Stimulated activated CD4-positive, alpha-beta T cell treated with anti-CD3 and anti-CD28 coated beads, Interleukin-1b, Interleukin-23, amount 100 ng/mL, for 24 hours (primary cell): ENCODE data around the gene LRRC52.

Experiments used
- DNase-seq, 4 experiments: peaks; one replicate each; pipeline ENCODE4 v3.0.0-alpha.2; 2020; ENCODE audit warnings: low read depth in 4 of 4, low spot score in 1 of 4

Gene LRRC52

GRCh38 chr1:165543532-165544438, at the start of gene LRRC52:
LRRC52 (plus strand) TSS chr1:165544000; CDS start chr1:165544297, 297 bp downstream.
- DNase-seq: no peak

- no peak for DNase-seq
Observed at GRCh38 chr1:165494949-165495857, 48.6 kb upstream of the LRRC52 start.

GRCh38 chr1:165495858-165496205, 48.0 kb upstream of the LRRC52 start:
- DNase-seq: no peak

GRCh38 chr1:165496501-165496900, 47.3 kb upstream of the LRRC52 start:
- no peak for DNase-seq

- DNase-seq: no peak
Observed at GRCh38 chr1:165497069-165498013, 46.5 kb upstream of the LRRC52 start.

- DNase-seq: no peak
Observed at GRCh38 chr1:165501330-165501969, 42.4 kb upstream of the LRRC52 start.

- DNase-seq: no peak
Observed at GRCh38 chr1:165501970-165502348, 41.8 kb upstream of the LRRC52 start.

DNA sequence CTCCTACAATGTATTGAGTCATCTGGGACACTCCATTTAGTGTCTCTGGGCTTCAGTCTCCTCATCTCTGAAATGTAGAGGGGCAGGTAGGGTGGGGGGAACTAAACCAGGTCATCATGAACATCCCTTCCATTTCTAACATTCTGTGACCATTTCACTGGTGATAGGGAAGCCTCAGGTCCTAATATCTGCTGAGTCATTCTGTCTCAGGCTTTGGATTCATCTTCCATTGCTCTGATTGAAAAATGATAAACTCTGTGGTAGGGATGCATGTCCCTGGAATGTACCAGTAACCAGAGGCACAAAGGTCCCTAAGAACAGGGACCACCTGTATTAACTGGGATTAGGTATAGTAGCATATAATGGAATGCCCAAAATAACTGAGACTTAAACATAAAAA, 36.2 kb upstream of the LRRC52 start:
- DNase-seq: no peak

DNA sequence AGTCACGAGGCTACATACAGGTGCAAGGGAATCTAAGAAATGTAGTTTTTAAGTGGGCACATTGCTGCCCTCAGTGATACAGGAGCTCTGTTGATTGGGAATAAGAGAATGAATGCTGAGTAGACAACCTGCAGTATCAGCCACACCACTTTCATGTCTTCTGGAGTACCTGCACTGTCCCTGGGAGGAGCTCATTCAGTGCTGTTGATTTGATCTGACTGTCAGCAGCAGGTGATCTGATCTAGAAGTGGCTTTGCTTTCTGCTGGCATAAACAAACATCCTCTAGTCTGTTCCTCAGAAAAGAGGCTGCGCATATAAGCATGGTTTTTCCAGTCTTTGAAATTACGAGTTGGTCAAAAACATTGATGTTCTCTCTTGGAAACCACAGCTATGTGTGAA, 35.5 kb upstream of the LRRC52 start:
- no peak for DNase-seq

GRCh38 chr1:165512816-165513215, 31.0 kb upstream of the LRRC52 start:
- no peak for DNase-seq

GRCh38 chr1:165516469-165516868, 27.3 kb upstream of the LRRC52 start:
- no peak for DNase-seq

DNA sequence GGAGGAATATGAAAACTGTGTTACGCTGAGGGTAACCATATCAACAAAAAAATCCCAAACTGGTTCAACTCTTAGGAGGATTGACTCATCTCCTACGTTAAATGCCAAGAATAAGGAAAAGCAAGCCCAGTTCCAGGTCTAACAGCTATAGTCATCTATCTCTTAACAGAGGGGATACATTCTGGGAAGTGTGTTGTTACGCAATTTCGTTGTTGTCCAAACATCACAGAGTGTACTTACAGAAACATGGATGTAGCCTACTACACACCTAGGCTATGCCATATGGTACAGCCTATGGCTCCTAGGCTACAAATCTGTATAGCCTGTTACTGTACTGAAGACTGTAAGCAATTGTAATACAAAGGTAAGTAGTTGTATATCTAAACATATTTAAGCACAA, 23.2 kb upstream of the LRRC52 start:
- no peak for DNase-seq

DNA sequence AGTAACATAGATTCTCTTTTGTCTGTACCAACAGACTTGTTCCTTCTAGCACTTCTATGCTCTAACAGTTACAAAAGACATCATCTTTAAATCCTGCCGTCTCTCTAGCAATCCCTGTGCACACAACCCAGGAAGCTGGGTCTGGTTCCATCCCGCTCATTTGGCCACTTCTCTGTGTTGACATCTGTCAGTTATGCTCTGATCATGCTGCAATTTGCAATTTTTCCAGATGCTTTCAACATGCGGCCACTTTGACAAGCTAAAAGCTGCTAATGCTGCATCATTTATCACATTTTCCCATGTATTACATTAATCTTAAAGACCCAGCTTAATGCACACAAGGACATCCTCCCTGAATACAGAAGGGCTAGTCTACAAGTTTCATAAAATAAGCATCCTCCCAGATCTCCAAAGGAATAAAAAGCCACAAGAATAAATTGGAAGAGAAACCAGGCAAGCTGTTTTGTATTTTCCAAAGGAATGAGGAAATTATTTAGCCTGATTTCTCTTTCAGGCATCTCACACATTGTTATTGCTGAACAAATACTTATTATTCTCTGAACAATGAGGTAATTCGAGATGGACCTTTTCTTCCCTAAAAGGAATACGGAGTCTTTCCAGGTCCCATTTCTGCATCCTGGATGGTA, 19.0 kb upstream of the LRRC52 start:
- no peak for DNase-seq

GRCh38 chr1:165525708-165526107, 18.1 kb upstream of the LRRC52 start:
- no peak for DNase-seq

DNA sequence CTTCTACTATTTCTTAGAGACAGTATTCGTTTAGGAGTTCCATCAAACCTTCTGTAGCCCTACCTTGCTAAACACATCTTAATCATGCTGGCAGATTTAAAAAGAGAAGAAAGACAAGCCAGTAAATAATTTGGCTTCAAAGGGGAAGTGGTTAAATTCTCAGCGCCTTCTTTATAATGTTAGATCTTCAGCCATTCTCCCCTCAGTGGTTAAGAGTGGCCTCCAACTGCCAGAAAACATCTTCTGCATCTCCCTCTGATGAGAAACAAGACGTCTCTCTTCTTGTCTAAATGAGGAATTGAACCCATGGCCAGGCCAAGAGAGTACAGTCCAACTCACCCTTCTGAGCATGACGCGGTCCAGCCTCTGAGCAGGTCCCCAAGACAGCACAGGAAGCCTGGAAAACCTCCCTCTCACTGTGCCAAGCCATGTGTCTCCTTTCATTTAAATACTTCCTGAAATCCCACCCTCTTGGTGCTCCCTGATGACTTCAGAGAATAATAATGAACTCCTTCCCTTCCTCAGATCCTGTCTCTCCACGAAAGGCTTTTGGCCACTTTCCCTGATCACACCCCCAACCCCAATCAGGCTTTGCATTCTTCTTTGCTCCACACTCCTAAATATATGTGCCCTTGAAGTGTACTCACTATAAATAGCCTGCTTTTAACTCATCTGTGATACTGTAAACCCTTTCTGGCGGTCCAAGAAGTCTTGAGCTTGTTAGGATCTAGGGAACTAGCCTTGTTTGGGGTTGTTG, 16.4 kb upstream of the LRRC52 start:
- DNase-seq: no peak

GRCh38 chr1:165531021-165531420, 12.8 kb upstream of the LRRC52 start:
- DNase-seq: no peak

- no peak for DNase-seq
Observed at GRCh38 chr1:165532053-165532452, 11.7 kb upstream of the LRRC52 start.

GRCh38 chr1:165533254-165533653, 10.5 kb upstream of the LRRC52 start:
- DNase-seq: no peak

- no peak for DNase-seq
Observed at GRCh38 chr1:165536016-165536415, 7.8 kb upstream of the LRRC52 start.
